Measurements from ENCODE around the gene CRIM1. TPM values are rescaled to one million over a fixed set of nuclear protein-coding genes. Genes with fewer than 3 reads are reported as not detected.

The CRIM1 gene
- total RNA-seq, 4 donors from 2014 or later, result 71.7 to 132 (median 118) TPM

GRCh38 chr2:36582538-36582937 is 227.0 kb downstream of the CRIM1 start:
- H3K4me3 ChIP-seq (ENCODE audit: low read depth, poor library complexity, severe bottlenecking), result no peak overlapping the region
- DNase-seq (ENCODE audit: low spot score in 2 of 2), result no peak
- intact Hi-C loops (cut with DNase I; ENCODE audit: low total_unique reads), result no loop called here
- no peak for TF ChIP-seq POLR2A (IDR thresholded peaks at IDR 0.05)
- no peak for TF ChIP-seq CTCF (IDR thresholded peaks at IDR 0.05)
- WGBS, 2 donors, result 76 to 89% methylated on average over 5 of the region's 5 CpGs

GRCh38 chr2:36582951-36583350 is 227.4 kb downstream of the CRIM1 start:
- TF ChIP-seq POLR2A (IDR thresholded peaks at IDR 0.05) (no peak), CTCF (IDR thresholded peaks at IDR 0.05) (no peak)
- no peak for DNase-seq (ENCODE audit: low spot score in 2 of 2)
- H3K4me3 ChIP-seq (ENCODE audit: low read depth, poor library complexity, severe bottlenecking), result no peak overlapping the region
- intact Hi-C loops (cut with DNase I; ENCODE audit: low total_unique reads), result no loop called here
- 58 to 86% methylated on average over 3 of the region's 3 CpGs for WGBS, 2 donors

GRCh38 chr2:36584148-36584794 is 228.7 kb downstream of the CRIM1 start:
- intact Hi-C loops (cut with DNase I; ENCODE audit: low total_unique reads), result no loop called here
- TF ChIP-seq CTCF (IDR thresholded peaks at IDR 0.05), result no peak
- no peak for TF ChIP-seq POLR2A (IDR thresholded peaks at IDR 0.05)
- 89 to 94% methylated on average over 1 of the region's 1 CpG for WGBS, 2 donors
- H3K4me3 ChIP-seq (ENCODE audit: low read depth, poor library complexity, severe bottlenecking), result no peak overlapping the region
- DNase-seq (ENCODE audit: low spot score in 2 of 2), result no peak

GRCh38 chr2:36586672-36587071 is 231.1 kb downstream of the CRIM1 start:
- no peak for TF ChIP-seq CTCF (IDR thresholded peaks at IDR 0.05)
- TF ChIP-seq POLR2A (IDR thresholded peaks at IDR 0.05), result no peak
- no peak for DNase-seq (ENCODE audit: low spot score in 2 of 2)
- 95 to 97% methylated on average over 6 of the region's 6 CpGs for WGBS, 2 donors

GRCh38 chr2:36587101-36587500 is 231.5 kb downstream of the CRIM1 start:
- intact Hi-C loops (cut with DNase I; ENCODE audit: low total_unique reads), result no loop called here
- H3K4me3 ChIP-seq (ENCODE audit: low read depth, poor library complexity, severe bottlenecking), result no peak overlapping the region
- no peak for DNase-seq (ENCODE audit: low spot score in 2 of 2)
- WGBS, 2 donors, result 75 to 85% methylated on average over 1 of the region's 1 CpG
- TF ChIP-seq POLR2A (IDR thresholded peaks at IDR 0.05), result no peak
- no peak for TF ChIP-seq CTCF (IDR thresholded peaks at IDR 0.05)

More at GRCh38 chr2:36586672-36587071, 231.1 kb downstream of the CRIM1 start:
- intact Hi-C loops (cut with DNase I; ENCODE audit: low total_unique reads), result no loop called here
- H3K4me3 ChIP-seq (ENCODE audit: low read depth, poor library complexity, severe bottlenecking), result no peak overlapping the region

- WGBS, 2 donors, result 69 to 73% methylated on average over 3 of the region's 3 CpGs
- no peak for DNase-seq (ENCODE audit: low spot score in 2 of 2)
- no peak for TF ChIP-seq CTCF (IDR thresholded peaks at IDR 0.05)
- TF ChIP-seq POLR2A (IDR thresholded peaks at IDR 0.05), result no peak
- intact Hi-C loops (cut with DNase I; ENCODE audit: low total_unique reads), result no loop called here
- H3K4me3 ChIP-seq (ENCODE audit: low read depth, poor library complexity, severe bottlenecking), result no peak overlapping the region
These were observed 232.0 kb downstream of the CRIM1 start for GRCh38 chr2:36587556-36587955.

Measured in lower leg skin (tissue), 4 donors.